Muscle layer of duodenum (tissue), 2 donors: Measurements from ENCODE around the gene PFDN1.

Source experiments
- H3K27ac ChIP-seq: one replicate; pipeline ENCODE4 v1.7.0; 2013; ENCODE audit warnings: mild to moderate bottlenecking, low read length
- H3K27me3 ChIP-seq: one replicate; pipeline ENCODE4 v1.7.0; 2013; ENCODE audit warnings: low read depth, mild to moderate bottlenecking, control low read depth, low read length
- H3K36me3 ChIP-seq, 2 donors: one replicate each; pipeline ENCODE4 v1.7.0; 2013; ENCODE audit warnings: low read length in 2 of 2, control low read depth in 1 of 2, mild to moderate bottlenecking in 1 of 2; ENCODE audit not compliant: insufficient read depth in 2 of 2, control insufficient read depth in 1 of 2
- H3K4me1 ChIP-seq, 2 donors: one replicate each; pipeline ENCODE4 v1.7.0; 2013; ENCODE audit warnings: low read length in 2 of 2, mild to moderate bottlenecking in 2 of 2, control low read depth in 1 of 2, moderate library complexity in 1 of 2; ENCODE audit not compliant: insufficient read depth in 2 of 2, control insufficient read depth in 1 of 2
- H3K4me3 ChIP-seq, 2 donors: one replicate each; pipeline ENCODE4 v1.7.0; 2013; ENCODE audit warnings: low read length in 2 of 2, low read depth in 1 of 2, mild to moderate bottlenecking in 1 of 2
- H3K9me3 ChIP-seq, 2 donors: one replicate each; pipeline ENCODE4 v1.7.0; 2013; ENCODE audit warnings: low read length in 2 of 2, control low read depth in 1 of 2, mild to moderate bottlenecking in 1 of 2; ENCODE audit not compliant: control insufficient read depth in 1 of 2
- donor health status: healthy.

The PFDN1 gene

GRCh38 chr5:140267201-140267540, 35.7 kb downstream of the PFDN1 start:
- no peaks in the 10 kb centered on the region for H3K27me3 ChIP-seq
- H3K4me1 ChIP-seq, result peaks cover 8 to 9% of the 10 kb centered on the region in 2 donors
- H3K4me3 ChIP-seq, result no peak overlapping the region
- H3K36me3 ChIP-seq, result no peaks in the 10 kb centered on the region
- no peaks in the 10 kb centered on the region for H3K9me3 ChIP-seq
- H3K27ac ChIP-seq, result no peak overlapping the region

GRCh38 chr5:140266471-140267200, 36.3 kb downstream of the PFDN1 start:
- no peaks in the 10 kb centered on the region for H3K36me3 ChIP-seq
- H3K27ac ChIP-seq, result no peak overlapping the region
- H3K4me1 ChIP-seq, result peaks cover 13 to 15% of the 10 kb centered on the region in 2 donors
- no peak overlapping the region for H3K4me3 ChIP-seq
- no peaks in the 10 kb centered on the region for H3K9me3 ChIP-seq
- H3K27me3 ChIP-seq, result no peaks in the 10 kb centered on the region

GRCh38 chr5:140265845-140266244, 37.1 kb downstream of the PFDN1 start:
- Histone ChIP-seq H3K36me3 (no peaks in the 10 kb centered on the region), H3K4me1 (peaks cover 19 to 22% of the 10 kb centered on the region in 2 donors), H3K27ac (no peak overlapping the region), H3K9me3 (no peaks in the 10 kb centered on the region), H3K27me3 (no peaks in the 10 kb centered on the region), H3K4me3 (no peak overlapping the region)

- no peaks in the 10 kb centered on the region for H3K27me3 ChIP-seq
- H3K9me3 ChIP-seq, result no peaks in the 10 kb centered on the region
- no peak overlapping the region for H3K4me3 ChIP-seq
- H3K27ac ChIP-seq, result no peak overlapping the region
- peaks cover 0 to 4% of the 10 kb centered on the region in 2 donors for H3K36me3 ChIP-seq
- H3K4me1 ChIP-seq, result peaks cover 19 to 25% of the 10 kb centered on the region in 2 donors
Observed at GRCh38 chr5:140262839-140263238, 40.1 kb downstream of the PFDN1 start.

GRCh38 chr5:140262221-140262620, 40.7 kb downstream of the PFDN1 start:
- Histone ChIP-seq H3K27ac (peak overlapping the region; percentile 88), H3K4me1 (peaks cover 19 to 21% of the 10 kb centered on the region in 2 donors), H3K36me3 (peaks cover 0 to 4% of the 10 kb centered on the region in 2 donors), H3K9me3 (no peaks in the 10 kb centered on the region), H3K4me3 (no peak overlapping the region), H3K27me3 (no peaks in the 10 kb centered on the region)

- no peaks in the 10 kb centered on the region for H3K27me3 ChIP-seq
- H3K4me1 ChIP-seq, result peaks cover 16 to 19% of the 10 kb centered on the region in 2 donors
- no peak overlapping the region for H3K4me3 ChIP-seq
- H3K36me3 ChIP-seq, result peaks cover 0 to 4% of the 10 kb centered on the region in 2 donors
- H3K27ac ChIP-seq, result peak overlapping the region; percentile 88
- no peaks in the 10 kb centered on the region for H3K9me3 ChIP-seq
Observed at GRCh38 chr5:140261403-140262171, 41.3 kb downstream of the PFDN1 start.

GRCh38 chr5:140260089-140260656, 42.7 kb downstream of the PFDN1 start:
- H3K27ac ChIP-seq, result no peak overlapping the region
- H3K36me3 ChIP-seq, result peaks cover 0 to 4% of the 10 kb centered on the region in 2 donors
- no peaks in the 10 kb centered on the region for H3K27me3 ChIP-seq
- no peak overlapping the region for H3K4me3 ChIP-seq
- peaks cover 16 to 19% of the 10 kb centered on the region in 2 donors for H3K4me1 ChIP-seq
- no peaks in the 10 kb centered on the region for H3K9me3 ChIP-seq

GRCh38 chr5:140259500-140259899, 43.4 kb downstream of the PFDN1 start:
- Histone ChIP-seq H3K27me3 (no peaks in the 10 kb centered on the region), H3K27ac (no peak overlapping the region), H3K4me3 (no peak overlapping the region), H3K9me3 (no peaks in the 10 kb centered on the region), H3K36me3 (peaks cover 0 to 4% of the 10 kb centered on the region in 2 donors), H3K4me1 (peaks cover 16 to 19% of the 10 kb centered on the region in 2 donors)

- Histone ChIP-seq H3K4me3 (no peak overlapping the region), H3K27ac (no peak overlapping the region), H3K4me1 (peaks cover 19 to 21% of the 10 kb centered on the region in 2 donors), H3K9me3 (no peaks in the 10 kb centered on the region), H3K36me3 (peaks cover 0 to 4% of the 10 kb centered on the region in 2 donors), H3K27me3 (no peaks in the 10 kb centered on the region)
Observed at GRCh38 chr5:140258873-140259272, 44.0 kb downstream of the PFDN1 start.

- Histone ChIP-seq H3K27me3 (no peaks in the 10 kb centered on the region), H3K9me3 (no peaks in the 10 kb centered on the region), H3K27ac (no peak overlapping the region), H3K4me3 (no peak overlapping the region), H3K36me3 (peaks cover 0 to 4% of the 10 kb centered on the region in 2 donors), H3K4me1 (peaks cover 19 to 29% of the 10 kb centered on the region in 2 donors)
Observed at GRCh38 chr5:140258016-140258415, 44.9 kb downstream of the PFDN1 start.

GRCh38 chr5:140256726-140257125, 46.2 kb downstream of the PFDN1 start:
- Histone ChIP-seq H3K27ac (no peak overlapping the region), H3K9me3 (no peaks in the 10 kb centered on the region), H3K27me3 (no peaks in the 10 kb centered on the region), H3K36me3 (peaks cover 0 to 8% of the 10 kb centered on the region in 2 donors), H3K4me3 (no peak overlapping the region), H3K4me1 (peaks cover 14 to 17% of the 10 kb centered on the region in 2 donors)
